Activated naive CD4-positive, alpha-beta T cell treated with anti-CD3 and anti-CD28 coated beads for 36 hours (primary cell): ENCODE data around the gene PIAS1. TPM values are rescaled to one million over a fixed set of nuclear protein-coding genes. Genes with fewer than 3 reads are reported as not detected.
"Not testable (repeated sequence)": the region's sequence is repeated elsewhere in the genome, so short reads cannot be mapped to it uniquely, and the experiment has no call there.

ENCODE experiments used
- CTCF ChIA-PET: fragments of 350-600 bp; sonication (Branson Sonifier 250); formaldehyde crosslinking; loops from one replicate; lab custom pipeline; 2021; ENCODE audit warnings: antibody characterized with exemption; lab: Charles Lee
- DNase-seq: peaks from one replicate; pipeline ENCODE4 v3.0.0-alpha.2; 2020
- H3K27ac Mint-ChIP-seq: one replicate; pipeline ENCODE4 v1.8.0; 2021; ENCODE audit warnings: mild to moderate bottlenecking, mixed read lengths
- H3K27me3 Mint-ChIP-seq: one replicate; pipeline ENCODE4 v1.8.0; 2021; ENCODE audit warnings: low read depth, mixed read lengths
- H3K36me3 Mint-ChIP-seq: one replicate; pipeline ENCODE4 v1.8.0; 2021; ENCODE audit warnings: low read depth, mixed read lengths
- H3K4me1 Mint-ChIP-seq: one replicate; pipeline ENCODE4 v1.8.0; 2021; ENCODE audit warnings: low read depth, mixed read lengths
- H3K4me3 Mint-ChIP-seq: one replicate; pipeline ENCODE4 v1.8.0; 2021; ENCODE audit warnings: mild to moderate bottlenecking, moderate library complexity, mixed read lengths
- H3K9me3 Mint-ChIP-seq: one replicate; pipeline ENCODE4 v1.8.0; 2021; ENCODE audit warnings: mixed read lengths
- intact Hi-C: fragments of 100-400 bp; cut with micrococcal nuclease; formaldehyde crosslinking; loops from one replicate; pipeline ENCODE4 v1.15.1; 2023
- total RNA-seq, 2 experiments: library from RNA; stranded (reverse); gene quantifications; one replicate each; pipeline ENCODE4 v1.2.3, GENCODE V29; 2021

PIAS1 gene
- total RNA-seq, 2 experiments from 2014 or later: 29.8 to 33.4 TPM

GRCh38 chr15:68230157-68231100 lies 176.3 kb downstream of the PIAS1 start:
- CTCF ChIA-PET: interaction anchor here (0.6 to 2.1 kb wide), 4 partner anchors 20 to 369 kb away, joined by 3 to 4 read pairs (median 4); no protein-coding TSS in a partner anchor
- Mint-ChIP-seq H3K9me3 (no peaks in the 10 kb centered on the region), H3K27ac (peak overlapping the region; percentile 80), H3K4me1 (peaks cover 35% of the 10 kb centered on the region), H3K27me3 (no peaks in the 10 kb centered on the region), H3K36me3 (peaks cover 12% of the 10 kb centered on the region), H3K4me3 (peak overlapping the region; percentile 85)
- peak; percentile 37 for DNase-seq
- intact Hi-C loops: loop anchor here (1.0 kb wide), 3 partner anchors 48 to 390 kb away; partner anchors contain the start of genes PIAS1 and RNU6-1

GRCh38 chr15:68231102-68231818 lies 177.1 kb downstream of the PIAS1 start:
- Mint-ChIP-seq H3K9me3 (no peaks in the 10 kb centered on the region), H3K36me3 (peaks cover 12% of the 10 kb centered on the region), H3K4me1 (peaks cover 35% of the 10 kb centered on the region), H3K4me3 (peak overlapping the region; percentile 85), H3K27me3 (no peaks in the 10 kb centered on the region), H3K27ac (no peak overlapping the region)
- DNase-seq: no peak
- CTCF ChIA-PET: interaction anchor here (1.1 to 1.4 kb wide), 3 partner anchors 9 to 21 kb away, joined by 3 to 4 read pairs (median 3); no protein-coding TSS in a partner anchor
- intact Hi-C loops: no loop called here

GRCh38 chr15:68232449-68232848 lies 178.3 kb downstream of the PIAS1 start:
- no peaks in the 10 kb centered on the region for H3K27me3 Mint-ChIP-seq

GRCh38 chr15:68232937-68233336 lies 178.8 kb downstream of the PIAS1 start:
- no peak overlapping the region for H3K4me3 Mint-ChIP-seq
- H3K4me1 Mint-ChIP-seq: peaks cover 25% of the 10 kb centered on the region
- no peak overlapping the region for H3K27ac Mint-ChIP-seq
- no peaks in the 10 kb centered on the region for H3K27me3 Mint-ChIP-seq
- H3K9me3 Mint-ChIP-seq: no peaks in the 10 kb centered on the region
- intact Hi-C loops: no loop called here
- CTCF ChIA-PET: interaction anchor here (0.6 to 1.4 kb wide), 2 partner anchors 13 to 637 kb away, joined by 3 read pairs; no protein-coding TSS in a partner anchor
- no peak for DNase-seq
- H3K36me3 Mint-ChIP-seq: peaks cover 8% of the 10 kb centered on the region

More at GRCh38 chr15:68232449-68232848, 178.3 kb downstream of the PIAS1 start:
- peaks cover 12% of the 10 kb centered on the region for H3K36me3 Mint-ChIP-seq
- no peaks in the 10 kb centered on the region for H3K9me3 Mint-ChIP-seq
- no peak overlapping the region for H3K4me3 Mint-ChIP-seq
- intact Hi-C loops: no loop called here
- CTCF ChIA-PET: interaction anchor here (0.6 to 1.4 kb wide), 4 partner anchors 8 to 637 kb away, joined by 3 to 4 read pairs (median 3); no protein-coding TSS in a partner anchor
- no peak for DNase-seq
- H3K4me1 Mint-ChIP-seq: peaks cover 30% of the 10 kb centered on the region
- no peak overlapping the region for H3K27ac Mint-ChIP-seq

GRCh38 chr15:68234060-68234459 lies 179.9 kb downstream of the PIAS1 start:
- CTCF ChIA-PET: no interaction called here
- no peak for DNase-seq
- intact Hi-C loops: no loop called here
- Mint-ChIP-seq H3K27me3 (no peaks in the 10 kb centered on the region), H3K27ac (no peak overlapping the region), H3K36me3 (no peaks in the 10 kb centered on the region), H3K4me3 (no peak overlapping the region), H3K9me3 (no peaks in the 10 kb centered on the region), H3K4me1 (peaks cover 17% of the 10 kb centered on the region)

GRCh38 chr15:68234520-68234919 lies 180.4 kb downstream of the PIAS1 start:
- H3K27me3 Mint-ChIP-seq, H3K27ac Mint-ChIP-seq, DNase-seq, intact Hi-C loops, H3K36me3 Mint-ChIP-seq, CTCF ChIA-PET, H3K9me3 Mint-ChIP-seq, H3K4me3 Mint-ChIP-seq: not testable (repeated sequence)
- peaks cover 17% of the 10 kb centered on the region for H3K4me1 Mint-ChIP-seq

GRCh38 chr15:68235022-68235421 lies 180.9 kb downstream of the PIAS1 start:
- CTCF ChIA-PET: no interaction called here
- H3K4me3 Mint-ChIP-seq: no peak overlapping the region
- H3K27ac Mint-ChIP-seq: no peak overlapping the region
- intact Hi-C loops: no loop called here
- no peaks in the 10 kb centered on the region for H3K36me3 Mint-ChIP-seq
- no peaks in the 10 kb centered on the region for H3K9me3 Mint-ChIP-seq
- H3K27me3 Mint-ChIP-seq: no peaks in the 10 kb centered on the region
- peaks cover 14% of the 10 kb centered on the region for H3K4me1 Mint-ChIP-seq
- no peak for DNase-seq

GRCh38 chr15:68239025-68239424 lies 184.9 kb downstream of the PIAS1 start:
- intact Hi-C loops: no loop called here
- no peaks in the 10 kb centered on the region for H3K4me1 Mint-ChIP-seq
- H3K27ac Mint-ChIP-seq: no peak overlapping the region
- no peak overlapping the region for H3K4me3 Mint-ChIP-seq
- no peaks in the 10 kb centered on the region for H3K27me3 Mint-ChIP-seq
- no peak for DNase-seq
- CTCF ChIA-PET: interaction anchor here (0.6 to 1.4 kb wide), 2 partner anchors 14 to 1281 kb away, joined by 3 to 6 read pairs; no protein-coding TSS in a partner anchor
- H3K36me3 Mint-ChIP-seq: peaks cover 2% of the 10 kb centered on the region
- H3K9me3 Mint-ChIP-seq: peaks cover 7% of the 10 kb centered on the region

- Mint-ChIP-seq H3K4me3 (no peak overlapping the region), H3K9me3 (peaks cover 13% of the 10 kb centered on the region), H3K27me3 (no peaks in the 10 kb centered on the region), H3K27ac (no peak overlapping the region), H3K36me3 (peaks cover 5% of the 10 kb centered on the region), H3K4me1 (no peaks in the 10 kb centered on the region)
- CTCF ChIA-PET: interaction anchor here (1.3 kb wide), 1 partner anchor 9 kb away, joined by 3 read pairs; no protein-coding TSS in a partner anchor
- intact Hi-C loops: no loop called here
- DNase-seq: no peak
These were observed 187.2 kb downstream of the PIAS1 start for GRCh38 chr15:68241088-68241935.
